SH-SY5Y (cell line): ENCODE results near the gene VAMP4.

Source experiments
- GATA2 ChIP-seq: IDR thresholded peaks from 2 replicates; pipeline ENCODE4 v1.6.1; 2011; ENCODE audit warnings: mild to moderate bottlenecking, low read depth, low read length
- GATA3 ChIP-seq: IDR thresholded peaks from 2 replicates; pipeline ENCODE4 v1.6.1; 2011; ENCODE audit warnings: low read depth, mild to moderate bottlenecking, low read length, moderate library complexity

- no peak for TF ChIP-seq GATA3
- no peak for TF ChIP-seq GATA2
Observed at GRCh38 chr1:171715813-171716251, 26.0 kb downstream of the VAMP4 start.
